Activated T-cell treated with anti-CD3 and anti-CD28 coated beads, Interleukin-2, amount 50 U/mL, for 72 hours (primary cell): ENCODE results near the gene FAM187B. TPM values are rescaled to one million over a fixed set of nuclear protein-coding genes. Genes with fewer than 3 reads are reported as not detected.

Source experiments
- ATAC-seq, 2 donors: fragments of 150-1000 bp; cut with Tn5 transposase; replicated peaks in 1 of 2; 2 replicates each; pipeline ENCODE4 v1.10.0; 2021; ENCODE audit warnings: moderate library complexity in 2 of 2, mild to moderate bottlenecking in 1 of 2
- DNase-seq, 2 donors: peaks; one replicate each; pipeline ENCODE4 v3.0.0; 2021 to 2022; ENCODE audit warnings: mixed read lengths in 1 of 2
- H3K27ac Mint-ChIP-seq: one replicate; pipeline ENCODE4 v1.8.0; 2022; ENCODE audit warnings: mild to moderate bottlenecking, moderate library complexity, mixed read lengths
- H3K27me3 Mint-ChIP-seq: one replicate; pipeline ENCODE4 v1.8.0; 2022; ENCODE audit warnings: low read depth, mixed read lengths
- H3K36me3 Mint-ChIP-seq, 2 donors: one replicate each; pipeline ENCODE4 v1.8.0; 2022; ENCODE audit warnings: mixed read lengths in 2 of 2, mild to moderate bottlenecking in 1 of 2; ENCODE audit not compliant: insufficient read depth in 2 of 2
- H3K4me1 Mint-ChIP-seq: one replicate; pipeline ENCODE4 v1.8.0; 2022; ENCODE audit warnings: low read depth, mixed read lengths
- H3K4me3 Mint-ChIP-seq, 2 donors: one replicate each; pipeline ENCODE4 v1.8.0; 2022; ENCODE audit warnings: mild to moderate bottlenecking in 2 of 2, mixed read lengths in 2 of 2, moderate library complexity in 2 of 2
- H3K9me3 Mint-ChIP-seq, 2 donors: one replicate each; pipeline ENCODE4 v1.8.0; 2022; ENCODE audit warnings: mixed read lengths in 2 of 2
- total RNA-seq, 2 donors: library from RNA; stranded (reverse); gene quantifications; one replicate each; pipeline ENCODE4 v1.2.3, GENCODE V29; 2022

FAM187B gene
- not detected for total RNA-seq

DNA sequence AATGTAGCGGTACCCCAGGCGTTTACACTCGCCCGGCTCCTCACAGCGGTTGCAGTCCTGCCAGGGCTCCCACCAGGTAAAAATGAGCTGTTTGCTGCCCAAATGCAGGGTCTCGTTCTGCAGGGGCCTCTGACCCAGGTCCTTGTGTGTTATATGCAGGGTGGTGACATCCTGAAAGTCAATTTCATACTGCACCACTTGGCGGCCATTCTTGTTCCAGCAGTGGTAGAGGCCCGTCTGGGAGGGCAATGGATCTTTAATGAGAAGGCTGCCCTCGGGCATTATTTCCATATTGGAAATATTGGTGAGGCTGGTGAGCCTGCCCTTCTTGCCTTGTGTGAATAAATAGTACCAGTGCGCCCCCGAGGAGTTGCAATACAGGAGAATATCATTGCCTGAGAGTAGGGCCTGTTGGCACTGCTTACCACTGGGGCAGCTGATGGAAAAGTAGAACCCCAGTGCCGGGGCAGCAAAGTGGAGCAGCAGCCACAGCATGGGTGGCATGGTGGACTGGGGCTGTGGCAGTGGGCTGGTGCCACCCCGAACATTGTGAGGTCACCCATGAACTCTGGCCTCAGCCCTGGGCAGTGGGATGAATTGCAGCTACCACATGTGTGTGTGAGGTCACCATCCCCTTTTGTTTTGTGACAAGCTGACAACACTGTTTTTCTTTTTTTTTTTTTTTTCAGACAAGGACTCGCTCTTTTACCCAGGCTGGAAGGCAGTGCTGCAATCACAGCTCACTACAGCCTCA is at the start of gene FAM187B:
TSS of gene FAM187B (minus strand) at position 563 of the 754 bp plus-strand sequence. CDS start at position 504, 59 bp downstream.
- H3K4me1 Mint-ChIP-seq, result peaks cover 5% of the 10 kb centered on the region
- H3K9me3 Mint-ChIP-seq, result no peaks in the 10 kb centered on the region
- no peaks in the 10 kb centered on the region for H3K27me3 Mint-ChIP-seq
- H3K4me3 Mint-ChIP-seq, result no peak within 1 kb of the TSS
- no peak within 1 kb of the TSS for H3K27ac Mint-ChIP-seq
- H3K36me3 Mint-ChIP-seq, result no peaks in the 10 kb centered on the region
- ATAC-seq (no peak), DNase-seq (no peak)

DNA sequence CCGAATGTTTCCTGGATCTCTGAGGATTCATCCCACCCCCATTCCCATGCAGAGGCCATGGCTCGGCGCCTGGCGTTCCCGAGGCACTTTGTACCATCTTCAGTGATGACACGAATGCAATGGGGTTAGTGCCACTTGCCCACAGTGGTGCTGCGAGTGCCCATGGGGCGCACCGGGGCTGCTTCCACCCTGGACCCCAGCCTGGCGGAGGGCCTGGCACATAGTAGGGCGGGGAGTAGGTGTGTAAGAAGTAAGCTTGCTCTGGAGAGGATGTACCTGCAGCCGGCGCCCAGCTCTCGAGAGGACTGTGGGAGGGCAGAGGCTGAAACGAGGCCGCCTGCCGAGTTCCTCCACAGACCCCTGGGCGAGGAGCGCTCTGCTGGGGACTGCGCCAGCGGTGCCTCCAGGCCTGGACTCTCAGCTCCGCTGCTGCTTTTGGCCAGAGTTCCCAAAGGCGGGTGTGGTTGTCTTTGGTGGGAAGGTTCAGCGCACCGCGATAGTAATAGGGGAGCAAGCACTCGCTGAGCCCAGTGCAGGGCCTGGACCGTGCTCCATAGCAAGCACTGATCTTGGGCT is 48.3 kb upstream of the FAM187B start:
- Mint-ChIP-seq H3K4me1 (peaks cover 6% of the 10 kb centered on the region), H3K9me3 (no peaks in the 10 kb centered on the region), H3K4me3 (no peak overlapping the region), H3K36me3 (peaks cover 5 to 15% of the 10 kb centered on the region in 2 donors), H3K27me3 (no peaks in the 10 kb centered on the region), H3K27ac (no peak overlapping the region)
- no peak for DNase-seq
- no peak for ATAC-seq

DNA sequence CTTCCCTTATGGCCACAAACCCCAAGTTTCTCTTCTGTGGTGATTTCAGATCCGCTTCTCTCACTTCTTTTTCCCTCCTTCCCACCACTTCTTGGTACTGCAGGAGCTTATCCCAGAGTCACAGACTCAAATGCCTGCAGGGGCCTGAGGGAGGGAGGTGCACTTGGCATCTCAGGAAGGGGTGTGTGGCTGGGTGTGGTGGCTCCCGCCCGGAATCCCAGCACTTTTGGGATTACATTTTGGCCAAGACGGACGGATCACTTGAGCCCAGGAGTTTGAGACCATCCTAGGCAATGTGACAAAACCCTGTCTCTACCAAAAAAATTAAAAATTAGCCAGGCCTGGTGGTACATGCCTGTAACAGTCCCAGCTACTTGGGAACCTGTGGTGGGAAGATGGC is 45.8 kb upstream of the FAM187B start:
- ATAC-seq (no peak), DNase-seq (no peak)
- H3K9me3 Mint-ChIP-seq, result no peaks in the 10 kb centered on the region
- peaks cover 18% of the 10 kb centered on the region for H3K4me1 Mint-ChIP-seq
- H3K36me3 Mint-ChIP-seq, result peaks cover 9 to 20% of the 10 kb centered on the region in 2 donors
- no peak overlapping the region for H3K4me3 Mint-ChIP-seq
- no peaks in the 10 kb centered on the region for H3K27me3 Mint-ChIP-seq
- H3K27ac Mint-ChIP-seq, result no peak overlapping the region

DNA sequence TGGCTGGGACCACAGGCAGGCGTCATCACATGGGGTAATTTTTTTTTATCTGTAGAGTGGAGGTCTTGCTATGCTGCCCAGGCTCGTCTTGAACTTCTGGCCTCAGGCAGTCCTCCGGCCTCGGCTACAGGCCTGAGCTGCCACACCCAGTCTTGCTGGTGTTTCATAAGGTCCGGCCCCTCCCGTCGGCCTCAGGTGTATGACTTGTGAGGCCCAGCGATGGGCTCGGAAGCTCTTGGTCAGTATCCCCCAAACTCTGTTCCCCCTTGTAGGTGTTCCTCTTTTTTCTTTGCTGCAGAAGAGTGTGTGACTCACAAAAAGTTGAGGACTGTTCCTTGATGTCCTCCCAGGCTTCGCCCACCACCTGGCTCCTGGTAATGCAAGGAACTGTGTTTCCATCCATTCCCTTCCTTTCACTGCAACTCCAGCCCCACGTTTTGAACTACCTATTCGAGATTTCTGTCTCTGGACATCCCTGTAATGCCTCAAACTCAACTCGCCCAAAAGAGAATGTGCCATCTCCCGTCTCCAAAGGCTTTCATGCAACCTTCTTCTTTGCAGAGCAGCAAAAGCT is 45.2 kb upstream of the FAM187B start:
- peaks cover 9 to 19% of the 10 kb centered on the region in 2 donors for H3K36me3 Mint-ChIP-seq
- no peak overlapping the region for H3K4me3 Mint-ChIP-seq
- no peaks in the 10 kb centered on the region for H3K9me3 Mint-ChIP-seq
- peaks cover 18% of the 10 kb centered on the region for H3K4me1 Mint-ChIP-seq
- no peaks in the 10 kb centered on the region for H3K27me3 Mint-ChIP-seq
- DNase-seq (no peak), ATAC-seq (no peak)
- H3K27ac Mint-ChIP-seq, result no peak overlapping the region

DNA sequence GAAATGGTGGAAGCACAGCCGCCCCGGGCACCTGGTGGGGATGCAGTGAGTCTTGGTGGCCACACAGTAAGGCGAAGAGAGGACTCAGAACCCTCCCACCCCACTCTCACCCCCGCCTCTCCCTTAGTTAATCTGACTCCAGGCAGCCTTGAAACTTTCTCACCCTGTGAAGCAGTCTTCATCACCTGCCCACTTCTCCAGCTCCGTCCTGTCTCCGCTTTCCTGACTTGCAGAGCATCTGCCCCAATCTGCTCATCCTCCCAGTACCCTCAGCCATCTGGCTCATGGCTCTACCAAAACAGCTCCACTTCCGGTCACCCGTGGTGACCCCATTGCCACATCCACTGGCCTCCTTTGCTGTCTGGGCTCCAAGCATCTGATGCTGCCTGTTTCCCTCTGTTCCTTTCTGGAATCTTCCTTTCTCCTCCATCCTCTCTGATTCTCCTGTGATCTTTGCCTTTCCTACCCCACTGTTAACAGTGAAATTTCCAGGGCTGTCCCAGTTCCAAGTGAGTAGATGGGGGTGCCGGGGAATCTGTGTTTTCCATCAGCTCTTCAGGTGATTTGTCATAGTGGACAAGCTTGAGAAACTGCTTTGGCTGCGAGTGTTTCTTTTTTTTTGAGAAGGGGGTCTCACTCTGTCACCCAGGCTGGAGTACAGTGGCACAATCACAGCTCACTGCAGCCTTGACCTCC is 44.6 kb upstream of the FAM187B start:
- no peak overlapping the region for H3K4me3 Mint-ChIP-seq
- peaks cover 9 to 19% of the 10 kb centered on the region in 2 donors for H3K36me3 Mint-ChIP-seq
- DNase-seq (no peak), ATAC-seq (no peak)
- H3K9me3 Mint-ChIP-seq, result no peaks in the 10 kb centered on the region
- no peaks in the 10 kb centered on the region for H3K27me3 Mint-ChIP-seq
- H3K27ac Mint-ChIP-seq, result peak overlapping the region; percentile 41
- H3K4me1 Mint-ChIP-seq, result peaks cover 18% of the 10 kb centered on the region

DNA sequence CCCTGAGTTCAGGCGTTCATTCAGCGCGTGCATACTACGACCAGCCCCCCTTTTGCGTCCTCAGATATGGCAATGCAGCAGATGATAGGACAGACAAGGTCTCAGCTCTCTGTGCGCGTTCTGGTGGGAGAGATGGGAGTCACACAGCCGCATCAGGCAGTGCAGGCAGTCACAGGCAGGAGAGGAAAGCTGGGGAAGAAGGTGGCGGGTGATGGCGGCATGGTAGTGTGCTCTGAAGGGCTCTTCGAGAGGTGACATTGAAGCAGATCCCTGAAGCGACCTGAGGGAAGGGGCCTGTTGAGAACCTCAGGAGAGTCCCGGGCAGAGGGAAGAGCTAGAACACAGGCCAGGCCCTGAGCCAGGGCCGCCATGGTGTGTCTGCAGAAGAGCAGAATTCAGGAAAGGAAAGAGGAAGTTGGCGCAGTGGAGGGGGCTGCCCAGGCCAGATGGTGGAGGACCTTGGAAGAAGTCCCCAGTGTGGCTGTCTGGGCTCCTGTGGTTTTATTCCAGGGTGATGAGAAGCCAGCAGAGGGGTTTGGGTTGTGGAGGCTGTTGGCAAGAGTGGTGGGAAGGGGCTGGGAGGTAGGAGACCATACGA is 43.7 kb upstream of the FAM187B start:
- H3K27ac Mint-ChIP-seq, result no peak overlapping the region
- no peak overlapping the region for H3K4me3 Mint-ChIP-seq
- ATAC-seq (no peak), DNase-seq (no peak)
- no peaks in the 10 kb centered on the region for H3K9me3 Mint-ChIP-seq
- H3K36me3 Mint-ChIP-seq, result peaks cover 9 to 22% of the 10 kb centered on the region in 2 donors
- H3K4me1 Mint-ChIP-seq, result peaks cover 18% of the 10 kb centered on the region
- no peaks in the 10 kb centered on the region for H3K27me3 Mint-ChIP-seq

DNA sequence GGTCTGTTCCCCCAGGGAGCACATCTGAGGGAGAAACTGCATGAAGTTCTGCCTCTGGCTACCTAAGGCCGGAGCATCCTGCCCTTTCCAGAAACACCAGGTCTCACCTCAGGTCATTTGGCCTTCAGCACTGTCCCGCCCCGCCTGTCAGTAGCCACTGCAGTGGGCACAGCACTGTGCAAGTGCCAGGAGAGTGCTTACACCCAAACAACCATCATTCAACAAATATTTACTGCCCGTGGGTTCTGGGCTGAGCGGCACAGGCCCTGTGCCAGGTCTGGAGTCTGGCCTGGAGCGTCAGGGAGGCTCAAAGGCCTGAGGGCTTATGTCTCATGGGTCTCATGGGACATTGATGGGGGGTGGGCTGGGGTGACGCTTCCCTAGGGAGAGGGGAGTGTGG is 43.0 kb upstream of the FAM187B start:
- DNase-seq (no peak), ATAC-seq (no peak)
- Mint-ChIP-seq H3K4me1 (peaks cover 22% of the 10 kb centered on the region), H3K27me3 (no peaks in the 10 kb centered on the region), H3K27ac (no peak overlapping the region), H3K9me3 (no peaks in the 10 kb centered on the region), H3K4me3 (no peak overlapping the region), H3K36me3 (peaks cover 9 to 20% of the 10 kb centered on the region in 2 donors)

DNA sequence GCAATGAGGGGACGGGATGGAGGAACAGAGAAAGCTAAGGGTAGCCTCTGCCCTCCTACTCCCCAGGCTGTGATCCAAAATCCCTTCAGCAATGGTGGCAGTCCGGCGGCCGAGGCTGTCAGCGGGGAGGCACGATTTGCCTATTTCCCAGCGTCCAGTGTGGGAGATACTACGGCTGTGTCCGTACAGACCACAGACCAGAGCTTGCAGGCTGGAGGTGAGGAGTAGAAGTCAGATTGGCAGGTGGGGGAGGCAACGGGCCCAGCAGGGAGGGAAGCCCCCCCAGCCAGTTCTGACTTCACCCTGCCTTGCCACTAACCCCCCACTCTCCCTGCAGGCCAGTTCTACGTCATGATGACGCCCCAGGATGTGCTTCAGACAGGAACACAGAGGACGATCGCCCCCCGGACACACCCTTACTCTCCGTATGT is 41.9 kb upstream of the FAM187B start:
- Mint-ChIP-seq H3K9me3 (no peaks in the 10 kb centered on the region), H3K27ac (peak overlapping the region; percentile 77), H3K36me3 (peaks cover 9 to 14% of the 10 kb centered on the region in 2 donors), H3K4me3 (peak overlapping the region; percentile 59 to 74), H3K27me3 (no peaks in the 10 kb centered on the region), H3K4me1 (peaks cover 33% of the 10 kb centered on the region)
- no peak for DNase-seq
- ATAC-seq, result no peak

DNA sequence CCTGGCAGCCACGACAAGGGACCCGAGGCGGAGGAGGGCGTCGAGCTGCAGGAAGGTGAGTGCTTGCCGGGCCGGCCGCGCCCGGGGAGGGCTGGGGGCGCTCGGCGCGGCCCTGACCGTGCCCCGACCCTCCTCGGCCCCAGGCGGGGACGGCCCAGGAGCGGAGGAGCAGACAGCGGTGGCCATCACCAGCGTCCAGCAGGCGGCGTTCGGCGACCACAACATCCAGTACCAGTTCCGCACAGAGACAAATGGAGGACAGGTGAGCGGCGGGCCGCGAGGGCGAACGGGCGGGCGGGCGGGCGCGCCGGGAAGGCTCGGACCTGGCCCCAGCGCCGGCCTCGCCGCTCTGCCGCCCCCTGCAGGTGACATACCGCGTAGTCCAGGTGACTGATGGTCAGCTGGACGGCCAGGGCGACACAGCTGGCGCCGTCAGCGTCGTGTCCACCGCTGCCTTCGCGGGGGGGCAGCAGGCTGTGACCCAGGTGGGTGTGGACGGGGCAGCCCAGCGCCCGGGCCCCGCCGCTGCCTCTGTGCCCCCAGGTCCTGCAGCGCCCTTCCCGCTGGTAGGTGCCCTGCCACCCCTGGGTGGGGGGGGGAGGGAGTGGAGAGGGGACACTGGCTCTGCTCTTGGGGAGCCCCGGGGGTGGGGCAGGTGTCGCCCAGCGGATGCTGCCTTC is 41.0 kb upstream of the FAM187B start:
- peaks cover 9 to 12% of the 10 kb centered on the region in 2 donors for H3K36me3 Mint-ChIP-seq
- peak overlapping the region; percentile 73 to 74 for H3K4me3 Mint-ChIP-seq
- peaks cover 41% of the 10 kb centered on the region for H3K4me1 Mint-ChIP-seq

DNA sequence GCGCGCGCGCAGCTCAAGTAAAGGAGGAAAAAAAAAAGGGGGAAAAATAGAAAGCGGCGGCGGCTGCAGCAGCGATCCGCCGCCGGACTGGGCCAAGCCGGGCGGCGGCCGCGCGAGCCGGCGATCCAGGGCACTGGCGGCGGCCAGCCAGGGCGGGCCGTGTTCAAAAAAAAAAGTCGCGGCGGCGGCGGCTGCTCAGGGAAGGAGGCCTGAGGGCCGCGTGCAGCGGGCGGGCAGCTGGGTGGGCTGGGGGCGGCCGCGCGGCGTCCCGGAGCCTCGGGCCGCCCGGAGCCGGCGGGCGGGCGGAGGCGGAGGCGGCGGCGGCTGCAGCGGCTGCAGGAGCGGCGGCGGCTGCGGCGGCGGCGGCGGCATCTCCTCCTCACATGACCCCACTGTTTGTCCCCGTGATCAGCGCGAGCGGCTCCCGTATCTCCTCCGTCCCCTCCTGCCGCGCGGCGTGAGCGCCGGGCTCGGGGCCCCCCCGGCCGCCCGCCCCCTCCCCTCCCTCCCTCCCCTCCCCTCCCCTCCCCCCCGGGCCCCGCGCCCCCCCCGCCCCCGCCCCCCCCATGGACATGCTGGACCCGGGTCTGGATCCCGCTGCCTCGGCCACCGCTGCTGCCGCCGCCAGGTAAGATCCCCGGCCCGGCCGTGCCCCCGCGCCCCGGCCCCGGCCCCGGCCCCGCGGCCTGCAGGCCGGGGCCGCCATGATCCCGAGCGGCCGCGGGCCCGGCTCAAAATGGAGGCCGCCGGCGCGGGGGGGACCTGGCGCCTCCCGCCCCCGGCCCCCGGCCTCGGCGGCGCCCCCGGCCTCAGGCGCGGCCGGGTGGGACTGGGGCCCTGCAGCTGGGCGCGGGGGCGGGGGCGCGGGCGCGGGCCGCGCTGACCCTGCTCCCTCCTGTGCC is 40.2 kb upstream of the FAM187B start, which contains the start of gene USF2:
TSS of gene USF2 (plus strand) at position 427 of the 902 bp plus-strand sequence. CDS start at position 567, 140 bp downstream.
- ATAC-seq (peak; percentile 35 to 55), DNase-seq (peak; percentile 73 to 80)
- Mint-ChIP-seq H3K36me3 (peaks cover 11% of the 10 kb centered on the region in 2 donors), H3K4me1 (peaks cover 41% of the 10 kb centered on the region), H3K27ac (peak within 1 kb of the TSS; percentile 96), H3K27me3 (no peaks in the 10 kb centered on the region), H3K4me3 (peak within 1 kb of the TSS; percentile 95 to 97), H3K9me3 (no peaks in the 10 kb centered on the region)

More for the DNA sequence above, 41.0 kb upstream of the FAM187B start:
- Mint-ChIP-seq H3K27ac (no peak overlapping the region), H3K27me3 (no peaks in the 10 kb centered on the region), H3K9me3 (no peaks in the 10 kb centered on the region)
- ATAC-seq (peak; percentile 74 to 75), DNase-seq (peak; percentile 86 to 87)

DNA sequence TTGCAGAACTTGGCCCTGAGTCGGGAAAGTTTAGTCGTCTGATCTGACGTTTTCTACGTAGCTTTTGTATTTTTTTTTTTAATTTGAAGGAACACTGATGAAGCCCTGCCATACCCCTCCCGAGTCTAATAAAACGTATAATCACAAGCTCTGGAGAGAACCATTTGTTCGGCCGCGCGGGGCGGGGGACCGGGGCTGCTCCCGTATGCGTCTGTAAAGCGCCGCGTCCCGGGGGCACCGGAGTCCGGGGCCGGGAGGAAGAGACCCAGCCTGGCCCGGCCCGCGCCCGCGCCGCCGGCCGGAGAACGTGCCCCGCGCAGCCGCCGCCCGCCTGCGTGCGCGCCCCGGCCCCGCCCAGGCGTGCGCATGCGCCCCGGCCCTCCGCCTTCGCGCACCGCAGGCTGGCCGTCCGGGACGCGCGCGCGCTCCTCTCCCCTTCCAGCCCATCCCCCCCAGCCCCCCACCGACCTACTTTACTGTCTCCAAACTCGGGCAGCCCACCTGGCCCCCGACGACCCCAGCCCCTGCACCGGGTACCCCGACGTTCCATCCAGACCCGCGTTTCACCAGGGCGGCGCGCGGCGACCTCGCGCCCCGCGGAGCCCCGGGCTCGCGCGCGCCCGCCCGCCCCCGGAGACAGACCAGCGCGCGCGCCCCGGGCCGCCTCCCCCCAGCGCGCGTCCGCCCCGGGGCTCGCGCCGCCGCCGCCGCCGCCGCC is 39.4 kb upstream of the FAM187B start:
- ATAC-seq (peak; percentile 67 to 68), DNase-seq (peak; percentile 79 to 87)
- Mint-ChIP-seq H3K4me3 (peak overlapping the region; percentile 95 to 97), H3K27ac (peak overlapping the region; percentile 96), H3K36me3 (peaks cover 8 to 11% of the 10 kb centered on the region in 2 donors), H3K9me3 (no peaks in the 10 kb centered on the region), H3K27me3 (no peaks in the 10 kb centered on the region), H3K4me1 (peaks cover 41% of the 10 kb centered on the region)
